PC-9 (cell line): ENCODE results near the gene ELAVL3.

Source experiments
- EZH2 ChIP-seq: fragments of 200-600 bp; sonication (generic); IDR thresholded peaks from 2 replicates; pipeline ENCODE4 v1.8.0; 2017; ENCODE audit warnings: antibody characterized with exemption, low read depth
- TF ChIP-seq, protein P1 (sequence below): fragments of 200-600 bp; sonication (generic); conservative IDR thresholded peaks from 2 replicates; pipeline ENCODE4 v1.6.1; 2017; ENCODE audit warnings: mixed run types, antibody characterized with exemption, mild to moderate bottlenecking, moderate library complexity

DNA sequence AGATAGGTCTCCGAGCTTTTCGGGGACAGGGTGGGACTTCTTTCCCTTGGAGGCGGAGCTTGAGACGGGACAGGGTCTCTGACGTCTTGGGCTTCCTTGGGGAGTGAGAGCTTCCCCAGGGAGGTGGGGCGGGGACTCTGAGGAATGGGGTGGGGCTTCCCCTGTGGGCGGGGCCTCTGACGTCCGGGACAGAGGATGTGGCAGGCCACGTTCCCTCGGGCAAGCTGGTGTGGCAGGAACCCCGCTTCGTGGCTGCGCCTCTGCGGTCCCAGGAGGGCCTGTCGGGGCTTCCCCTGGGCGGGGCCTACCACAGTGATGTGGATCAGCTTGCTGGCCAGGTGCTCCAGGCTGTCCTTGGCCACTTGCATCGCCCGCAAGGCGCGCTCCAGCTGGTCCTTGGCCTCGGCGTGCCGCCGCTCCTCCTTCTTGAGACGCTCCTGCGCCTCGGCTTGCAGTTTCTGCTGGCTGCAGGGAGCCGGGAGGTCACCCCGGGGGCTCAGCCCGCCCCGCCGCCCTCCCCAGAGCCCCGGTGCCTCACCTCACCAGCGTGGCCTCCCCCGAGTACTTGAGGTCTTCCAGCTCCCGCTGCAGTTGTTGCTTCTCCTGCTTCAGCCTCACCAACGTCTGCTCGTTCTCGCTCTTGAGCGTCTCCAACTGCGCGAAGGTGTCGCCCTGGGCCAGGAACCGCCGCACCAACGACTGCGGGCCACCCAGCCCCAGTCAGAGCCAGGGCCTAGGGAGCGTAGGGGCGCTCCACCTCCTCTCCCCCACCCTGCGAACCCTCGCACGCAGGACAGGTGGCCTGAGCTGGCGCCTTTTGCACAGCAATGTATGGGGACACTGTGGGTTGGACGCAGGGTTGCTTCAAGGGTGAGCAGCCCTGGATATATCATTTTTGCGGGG, 58.4 kb downstream of the ELAVL3 start:
- TF ChIP-seq EZH2 = no peak
- TF ChIP-seq, protein P1, sequence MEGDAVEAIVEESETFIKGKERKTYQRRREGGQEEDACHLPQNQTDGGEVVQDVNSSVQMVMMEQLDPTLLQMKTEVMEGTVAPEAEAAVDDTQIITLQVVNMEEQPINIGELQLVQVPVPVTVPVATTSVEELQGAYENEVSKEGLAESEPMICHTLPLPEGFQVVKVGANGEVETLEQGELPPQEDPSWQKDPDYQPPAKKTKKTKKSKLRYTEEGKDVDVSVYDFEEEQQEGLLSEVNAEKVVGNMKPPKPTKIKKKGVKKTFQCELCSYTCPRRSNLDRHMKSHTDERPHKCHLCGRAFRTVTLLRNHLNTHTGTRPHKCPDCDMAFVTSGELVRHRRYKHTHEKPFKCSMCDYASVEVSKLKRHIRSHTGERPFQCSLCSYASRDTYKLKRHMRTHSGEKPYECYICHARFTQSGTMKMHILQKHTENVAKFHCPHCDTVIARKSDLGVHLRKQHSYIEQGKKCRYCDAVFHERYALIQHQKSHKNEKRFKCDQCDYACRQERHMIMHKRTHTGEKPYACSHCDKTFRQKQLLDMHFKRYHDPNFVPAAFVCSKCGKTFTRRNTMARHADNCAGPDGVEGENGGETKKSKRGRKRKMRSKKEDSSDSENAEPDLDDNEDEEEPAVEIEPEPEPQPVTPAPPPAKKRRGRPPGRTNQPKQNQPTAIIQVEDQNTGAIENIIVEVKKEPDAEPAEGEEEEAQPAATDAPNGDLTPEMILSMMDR = no peak
